Occipital lobe (tissue), 2 donors: ENCODE results near the gene CBL. TPM values are rescaled to one million over a fixed set of nuclear protein-coding genes. Genes with fewer than 3 reads are reported as not detected.
"Not testable (repeated sequence)": the region's sequence is repeated elsewhere in the genome, so short reads cannot be mapped to it uniquely, and the experiment has no call there.

Experiments used
- DNase-seq: peaks from one replicate; lab custom pipeline; 2025; lab: John Stamatoyannopoulos, UW
- total RNA-seq: library from RNA; depleted of rRNA; stranded (reverse); fragments of >200 nt; gene quantifications from one replicate; pipeline ENCODE4 v1.2.3, GENCODE V29; 2014

The CBL gene
- total RNA-seq, 1 donor from 2014 or later, result 12.0 TPM

- not testable (repeated sequence) for DNase-seq
These were observed 21.7 kb upstream of the CBL start for GRCh38 chr11:119184399-119184798.

- DNase-seq, result no peak
These were observed 20.0 kb upstream of the CBL start for GRCh38 chr11:119185981-119186634.

GRCh38 chr11:119187123-119187892, 18.8 kb upstream of the CBL start:
- DNase-seq, result no peak

DNA sequence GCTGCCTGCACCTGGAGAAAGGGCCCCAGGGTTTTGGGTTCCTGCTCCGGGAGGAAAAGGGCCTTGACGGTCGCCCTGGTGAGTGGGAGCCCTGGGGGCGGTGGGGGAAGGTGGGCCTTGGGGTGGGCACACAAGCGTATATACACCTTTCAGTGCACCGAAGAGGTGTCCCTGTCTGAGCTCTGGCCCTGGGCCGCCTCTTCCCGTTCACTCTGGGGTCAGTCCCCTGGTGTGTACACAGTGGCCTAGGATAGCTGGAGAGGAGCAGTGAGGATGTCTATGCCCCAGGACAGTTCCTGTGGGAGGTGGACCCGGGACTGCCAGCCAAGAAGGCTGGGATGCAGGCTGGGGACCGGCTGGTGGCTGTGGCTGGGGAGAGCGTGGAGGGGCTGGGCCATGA, 18.1 kb upstream of the CBL start:
- DNase-seq, result no peak

DNA sequence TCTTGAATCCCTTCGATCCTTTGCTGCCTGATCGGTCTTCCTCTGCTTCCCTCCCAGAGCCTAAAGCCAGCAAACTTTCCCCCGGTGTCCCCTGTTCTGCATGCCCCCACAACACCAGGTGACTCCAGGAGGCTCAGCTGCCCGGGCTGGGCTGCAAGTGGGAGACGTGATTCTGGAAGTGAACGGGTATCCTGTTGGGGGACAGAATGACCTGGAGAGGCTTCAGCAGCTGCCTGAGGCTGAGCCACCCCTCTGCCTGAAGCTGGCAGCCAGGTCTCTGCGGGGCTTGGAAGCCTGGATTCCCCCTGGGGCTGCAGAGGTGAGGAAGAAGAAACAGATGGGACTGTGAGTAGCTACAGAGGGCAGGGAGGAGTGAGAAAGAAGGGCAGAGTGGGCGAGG, 17.3 kb upstream of the CBL start:
- no peak for DNase-seq

DNA sequence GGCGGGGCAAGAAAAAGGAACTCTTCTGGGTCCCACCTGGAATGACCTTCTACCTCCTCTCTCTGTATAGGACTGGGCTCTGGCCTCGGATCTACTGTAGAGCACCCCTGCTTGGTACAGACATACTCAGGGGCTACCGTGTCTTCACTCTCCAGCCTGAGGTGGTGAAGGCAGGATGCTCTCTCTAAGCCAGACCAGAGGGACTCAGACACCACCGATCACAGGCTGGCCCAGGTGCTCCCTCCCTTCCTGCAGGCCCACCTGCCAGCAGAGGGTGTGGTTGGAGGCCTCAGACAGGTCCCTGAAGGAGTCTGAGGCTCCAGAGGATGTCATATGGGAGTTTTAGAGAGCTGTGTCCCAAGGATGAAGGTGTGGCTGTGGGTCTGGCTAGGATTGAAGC, 16.7 kb upstream of the CBL start:
- DNase-seq, result no peak

DNA sequence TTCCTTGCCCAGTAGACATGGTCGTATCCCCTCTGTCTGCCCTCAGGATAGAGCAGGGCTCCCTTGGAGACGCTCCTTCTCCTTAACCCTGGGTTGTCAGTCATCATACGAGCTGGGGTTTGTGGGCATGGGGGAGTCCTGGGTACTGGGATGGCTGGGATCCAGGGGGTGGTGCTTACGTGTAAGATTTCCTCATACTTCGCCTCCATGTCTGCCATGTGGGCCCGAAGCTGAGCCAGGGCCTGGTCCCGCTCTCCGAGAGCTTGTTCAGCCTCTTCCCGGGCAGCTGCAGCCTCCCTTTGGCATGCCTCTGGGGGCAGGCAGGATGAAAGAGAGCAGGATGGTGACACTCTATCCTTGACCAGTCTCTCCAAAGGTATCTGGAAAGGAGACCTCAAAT, 15.6 kb upstream of the CBL start:
- no peak for DNase-seq

GRCh38 chr11:119191265-119191664, 14.9 kb upstream of the CBL start:
- not testable (repeated sequence) for DNase-seq

DNA sequence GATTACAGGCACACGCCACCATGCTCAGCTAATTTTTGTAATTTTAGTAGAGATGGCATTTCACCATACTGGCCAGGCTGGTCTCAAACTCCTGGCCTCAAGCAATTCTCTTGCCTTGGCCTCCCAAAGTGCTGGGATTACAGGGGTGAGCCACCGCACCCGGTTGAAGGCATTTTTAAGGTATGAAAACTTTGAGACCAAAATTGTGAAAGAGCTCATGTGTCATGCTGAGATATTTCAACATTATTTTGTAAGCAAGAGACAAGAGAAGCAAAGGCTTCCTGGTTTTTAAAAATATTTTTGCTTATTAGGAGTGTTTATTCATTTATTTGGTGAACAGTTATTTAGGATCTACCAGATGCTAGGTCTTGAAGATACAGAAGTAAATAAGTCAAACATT, 14.0 kb upstream of the CBL start:
- no peak for DNase-seq

GRCh38 chr11:119193001-119193400, 13.1 kb upstream of the CBL start:
- DNase-seq, result no peak

- no peak for DNase-seq
These were observed 12.5 kb upstream of the CBL start for GRCh38 chr11:119193626-119194025.

GRCh38 chr11:119194811-119195440, 11.2 kb upstream of the CBL start:
- no peak for DNase-seq

- no peak for DNase-seq
These were observed 10.5 kb upstream of the CBL start for GRCh38 chr11:119195680-119196079.

- no peak for DNase-seq
These were observed 9.2 kb upstream of the CBL start for GRCh38 chr11:119196833-119197483.

DNA sequence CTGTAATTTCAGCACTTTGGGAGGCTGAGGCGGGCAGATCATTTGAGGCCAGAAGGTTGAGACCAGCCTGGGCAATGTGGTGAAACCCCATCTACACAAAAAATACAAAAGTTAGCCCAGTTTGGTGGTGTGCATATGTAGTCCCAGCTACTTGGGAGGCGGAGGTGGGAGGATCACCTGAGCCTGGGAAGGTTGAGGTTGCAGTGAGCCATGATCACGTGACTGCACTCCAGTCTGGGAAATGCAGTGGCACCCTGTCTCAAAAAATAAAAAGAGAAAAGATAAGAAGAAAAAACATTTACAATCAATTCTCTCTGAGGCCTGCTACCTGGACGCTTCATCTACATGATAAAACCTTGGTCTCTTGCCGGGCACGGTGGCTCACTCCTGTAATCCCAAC, 7.2 kb upstream of the CBL start:
- DNase-seq, result no peak

GRCh38 chr11:119201236-119201635, 4.9 kb upstream of the CBL start:
- not testable (repeated sequence) for DNase-seq

- DNase-seq, result no peak
These were observed 3.6 kb upstream of the CBL start for GRCh38 chr11:119202554-119202953.

GRCh38 chr11:119204066-119204465, 2.1 kb upstream of the CBL start:
- DNase-seq, result no peak

DNA sequence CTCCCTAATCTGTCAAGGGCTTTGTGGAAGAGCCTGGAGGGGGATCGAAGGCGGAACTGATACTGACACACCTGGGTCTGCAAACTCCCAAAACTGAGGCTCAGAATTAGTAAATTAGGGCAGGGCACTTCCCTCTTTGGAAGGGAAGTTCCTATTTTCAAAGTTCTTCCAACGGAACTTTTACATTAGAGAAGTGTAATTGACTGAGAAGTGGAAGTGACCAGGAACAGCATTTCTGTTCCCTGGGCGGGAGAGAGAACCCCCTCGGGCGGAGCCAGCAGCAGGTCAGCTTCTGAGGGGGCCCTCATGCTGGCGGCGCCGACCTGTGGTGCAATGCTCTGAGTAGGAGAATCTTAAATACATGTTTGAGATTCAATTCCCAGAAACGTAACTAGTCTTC, 1.1 kb upstream of the CBL start:
- no peak for DNase-seq

DNA sequence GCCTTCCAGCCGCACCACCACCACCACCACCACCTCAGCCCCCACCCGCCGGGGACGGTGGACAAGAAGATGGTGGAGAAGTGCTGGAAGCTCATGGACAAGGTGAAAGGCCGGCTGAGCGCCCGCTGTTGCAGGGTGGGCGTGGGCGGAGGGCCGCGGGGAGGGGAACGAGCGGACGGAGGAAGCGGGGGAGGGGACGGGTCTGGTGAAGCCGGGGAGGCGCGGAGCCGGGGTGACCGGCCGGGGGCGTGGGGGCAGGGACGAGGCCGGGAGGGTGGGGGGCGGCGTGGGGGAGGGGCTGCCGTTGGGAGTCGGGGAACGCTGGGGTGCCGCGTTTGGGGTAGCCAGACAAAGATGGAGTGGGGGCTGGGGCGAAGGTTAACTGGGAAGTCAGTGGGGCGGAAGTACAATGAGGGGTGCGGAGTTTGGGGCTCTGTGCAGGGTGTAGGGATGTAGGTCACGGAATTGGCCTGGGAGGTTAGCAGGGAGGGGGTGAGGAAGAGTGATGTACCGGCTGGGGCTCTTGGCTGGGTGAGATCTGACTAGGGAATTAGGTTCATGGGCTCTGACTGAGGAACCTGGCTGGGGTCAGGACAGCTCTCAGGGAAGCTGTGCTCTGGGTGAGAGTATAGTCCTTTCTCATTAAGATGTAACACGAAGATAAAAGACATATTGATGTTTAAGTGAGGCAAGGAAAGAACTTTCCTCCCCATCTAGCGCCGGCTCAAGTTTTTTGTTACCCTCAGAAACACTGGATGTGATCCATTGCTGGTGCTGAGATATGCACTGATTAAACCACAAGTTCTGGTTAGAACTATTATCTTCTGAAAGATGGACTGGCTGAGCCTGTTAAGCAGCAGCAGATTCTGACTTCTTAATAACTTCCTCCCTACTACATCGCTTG, 624 bp downstream of the CBL start:
- DNase-seq, result peak; percentile 65

DNA sequence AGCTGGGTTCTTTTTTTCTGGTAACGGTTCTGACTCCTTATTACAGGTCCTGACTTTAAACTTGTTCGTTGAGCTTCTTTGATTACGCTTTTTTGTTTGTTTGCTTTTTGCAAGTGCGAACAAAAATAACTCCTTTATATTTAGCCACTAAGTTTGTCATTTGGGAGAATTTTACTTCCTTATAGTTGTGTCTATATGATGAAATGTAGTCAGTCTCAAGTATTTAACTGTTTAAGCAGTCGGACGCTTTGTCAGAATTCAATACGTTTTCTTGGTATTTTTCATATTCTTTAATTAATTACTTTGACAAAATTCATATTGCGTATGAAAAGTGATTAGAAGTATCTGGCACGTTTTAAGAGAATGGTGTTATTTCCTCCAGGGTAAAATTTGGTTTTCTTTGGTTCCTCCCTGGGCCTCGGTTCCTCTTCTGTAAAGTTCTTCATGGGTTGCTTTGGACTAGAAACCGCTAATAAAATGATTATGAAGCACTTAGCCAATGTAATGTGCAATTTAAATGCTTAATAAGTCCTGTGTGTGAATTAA, 1.3 kb downstream of the CBL start:
- DNase-seq, result no peak
